A549 (cell line): Measurements from ENCODE around the gene HS3ST1. TPM values are rescaled to one million over a fixed set of nuclear protein-coding genes. Genes with fewer than 3 reads are reported as not detected.

Experiments used
- ATAC-seq, 2 experiments: fragments of 200-7000 bp in 1 of 2; fragments of >200 bp in 1 of 2; cut with Nextera tagmentation in 1 of 2; cut with Tn5 transposase in 1 of 2; 3 replicates each; pipeline versions ENCODE4 v1.8.0 to v1.9.1; 2018 to 2020; ENCODE audit warnings: mild to moderate bottlenecking in 1 of 2, moderate library complexity in 1 of 2
- CTCF ChIA-PET: fragments of 300-600 bp; sonication (Branson Sonifier 250); formaldehyde crosslinking; extraction: SDS; loops from one replicate; lab custom pipeline; 2021; ENCODE audit warnings: antibody characterized with exemption, inconsistent platforms; lab: Yijun Ruan, JAX
- POLR2A ChIA-PET: fragments of 350-600 bp; formaldehyde crosslinking; extraction: SDS; loops from one replicate; lab custom pipeline; 2021; ENCODE audit warnings: antibody characterized with exemption, inconsistent platforms; lab: Yijun Ruan, JAX
- DNase-seq, 2 experiments: peaks; one replicate each; pipeline versions ENCODE4 v3.0.0 to v3.0.0-alpha.2; 2011 to 2016; ENCODE audit warnings: low read depth in 1 of 2, low spot score in 1 of 2
- FAIRE-seq: peaks from 2 replicates; lab custom pipeline; 2011; peaks lifted over from hg19 to GRCh38; lab: Jason Lieb, UNC
- H3K27ac ChIP-seq, 2 experiments: fragments of >200 bp; sonication (Bioruptor Twin); formaldehyde crosslinking; 3 replicates each; pipeline ENCODE4 v1.5.1; 2016 to 2017
- H3K4me1 ChIP-seq: fragments of >200 bp; sonication (Bioruptor Twin); formaldehyde crosslinking; 3 replicates; pipeline ENCODE4 v1.6.1; 2016
- H3K4me2 ChIP-seq: fragments of >200 bp; sonication (Bioruptor Twin); formaldehyde crosslinking; 3 replicates; pipeline ENCODE4 v1.6.1; 2016
- H3K4me3 ChIP-seq: fragments of >200 bp; sonication (Bioruptor Twin); formaldehyde crosslinking; 3 replicates; pipeline ENCODE4 v1.5.1; 2016
- H3K9me3 ChIP-seq: fragments of >200 bp; sonication (Bioruptor Twin); formaldehyde crosslinking; 3 replicates; pipeline ENCODE4 v1.6.1; 2016
- CHD2 ChIP-seq: fragments of 150-350 bp; IDR thresholded peaks from 2 replicates; pipeline ENCODE4 v1.6.1; 2014; ENCODE audit warnings: low read length; ENCODE audit not compliant: partially characterized antibody
- CTCF ChIP-seq: fragments of >200 bp; sonication (Bioruptor Twin); formaldehyde crosslinking; IDR thresholded peaks from 3 replicates; pipeline ENCODE4 v1.5.1; 2016
- ELK1 ChIP-seq: fragments of 150-350 bp; IDR thresholded peaks from 2 replicates; pipeline ENCODE4 v1.6.1; 2014; ENCODE audit warnings: low read depth, mild to moderate bottlenecking, low read length
- ESRRA ChIP-seq: fragments of 150-350 bp; IDR thresholded peaks from 2 replicates; pipeline ENCODE4 v1.6.1; 2014; ENCODE audit warnings: mild to moderate bottlenecking, low read length, borderline replicate concordance
- FOSB ChIP-seq: fragments of 250-450 bp; sonication (Bioruptor Pico); IDR thresholded peaks from 2 replicates; pipeline ENCODE4 v1.5.0; 2020; ENCODE audit warnings: mild to moderate bottlenecking, moderate library complexity
- HES2 ChIP-seq: fragments of >200 bp; sonication (Bioruptor Twin); formaldehyde crosslinking; IDR thresholded peaks from 2 replicates; pipeline ENCODE4 v1.6.1; 2016
- HOXB13 ChIP-seq: fragments of 250-450 bp; sonication (Bioruptor Pico); IDR thresholded peaks from 2 replicates; pipeline ENCODE4 v1.5.0; 2020; ENCODE audit warnings: low read depth, mild to moderate bottlenecking, moderate library complexity
- MAZ ChIP-seq: fragments of 150-350 bp; IDR thresholded peaks from 2 replicates; pipeline ENCODE4 v1.6.1; 2014; ENCODE audit warnings: antibody characterized with exemption, low read depth, low read length, borderline replicate concordance
- NPAS2 ChIP-seq: fragments of 250-450 bp; sonication (Bioruptor Pico); IDR thresholded peaks from 2 replicates; pipeline ENCODE4 v1.8.0; 2022; ENCODE audit warnings: mild to moderate bottlenecking, moderate library complexity, borderline replicate concordance
- NR3C1 ChIP-seq: fragments of >200 bp; sonication (Bioruptor Twin); formaldehyde crosslinking; IDR thresholded peaks from 3 replicates; pipeline ENCODE4 v1.6.1; 2017
- PBX3 ChIP-seq: IDR thresholded peaks from 2 replicates; pipeline ENCODE4 v1.6.1; 2012
- POLR2A ChIP-seq: IDR thresholded peaks from 2 replicates; pipeline ENCODE4 v1.6.1; 2012; ENCODE audit warnings: mild to moderate bottlenecking, low read length
- RAD21 ChIP-seq, 2 experiments: fragments of >200 bp in 1 of 2; sonication (Bioruptor Twin) in 1 of 2; formaldehyde crosslinking in 1 of 2; IDR thresholded peaks in 1 of 2; conservative IDR thresholded peaks in 1 of 2; 2 replicates in 1 of 2; 3 replicates in 1 of 2; pipeline ENCODE4 v1.6.1; 2012 to 2018; ENCODE audit warnings: inconsistent platforms in 1 of 2
- SMC3 ChIP-seq: fragments of >200 bp; sonication (Bioruptor Twin); formaldehyde crosslinking; IDR thresholded peaks from 3 replicates; pipeline ENCODE4 v1.6.1; 2018; ENCODE audit warnings: inconsistent platforms
- TFCP2L1 ChIP-seq: fragments of 250-450 bp; sonication (Bioruptor Pico); IDR thresholded peaks from 2 replicates; pipeline ENCODE4 v1.5.0; 2021; ENCODE audit warnings: mild to moderate bottlenecking
- WGBS: methylation state at CpG from one replicate; pipeline ENCODE4 v1.1.6; 2017; ENCODE audit errors: missing lambda C conversion rate; 5-methylcytosine and 5-hydroxymethylcytosine counted together
- polyA plus RNA-seq, 4 experiments: library from polyadenylated mRNA; depleted of rRNA in 3 of 4; stranded (reverse); fragments of >200 nt; fragmentation: RNase III in 1 of 4; extraction: RNeasy Plus Mini Kit Qiagen cat#74134 plus additional on column Dnase treatment in 1 of 4; gene quantifications; 2 replicates in 3 of 4; 3 replicates in 1 of 4; pipeline ENCODE4 v1.2.3, GENCODE V29; 2011 to 2017

Gene HS3ST1
- polyA plus RNA-seq, 2 of the 4 experiments (the other 2 are of a cell fraction), result 0.13 to 0.19 TPM

GRCh38 chr4:11429699-11430045, 978 bp upstream of the HS3ST1 start:
- TF ChIP-seq CTCF (no peak), HES2 (no peak), CHD2 (no peak), NPAS2 (CRISPR knock-in tag) (no peak), NR3C1 (no peak), HOXB13 (CRISPR knock-in tag) (no peak), POLR2A (no peak), ESRRA (no peak), TFCP2L1 (CRISPR knock-in tag) (no peak), FOSB (no peak), ELK1 (no peak), PBX3 (no peak)
- 7% methylated on average over 8 of the region's 8 CpGs for WGBS
- ATAC-seq (no peak), FAIRE-seq (no peak), DNase-seq (no peak)
- ChIA-PET CTCF (interaction anchor here (1.2 to 1.8 kb wide), 3 partner anchors 25 to 385 kb away, joined by 3 to 5 read pairs (median 4); no protein-coding TSS in a partner anchor), POLR2A (no interaction called here)
- H3K27ac ChIP-seq, result peak overlapping the region; percentile 75 to 83
- peak overlapping the region; percentile 77 for H3K4me2 ChIP-seq
- H3K4me3 ChIP-seq, result peak overlapping the region; percentile 60
- no peaks in the 10 kb centered on the region for H3K9me3 ChIP-seq
- H3K4me1 ChIP-seq, result no peaks in the 10 kb centered on the region

DNA sequence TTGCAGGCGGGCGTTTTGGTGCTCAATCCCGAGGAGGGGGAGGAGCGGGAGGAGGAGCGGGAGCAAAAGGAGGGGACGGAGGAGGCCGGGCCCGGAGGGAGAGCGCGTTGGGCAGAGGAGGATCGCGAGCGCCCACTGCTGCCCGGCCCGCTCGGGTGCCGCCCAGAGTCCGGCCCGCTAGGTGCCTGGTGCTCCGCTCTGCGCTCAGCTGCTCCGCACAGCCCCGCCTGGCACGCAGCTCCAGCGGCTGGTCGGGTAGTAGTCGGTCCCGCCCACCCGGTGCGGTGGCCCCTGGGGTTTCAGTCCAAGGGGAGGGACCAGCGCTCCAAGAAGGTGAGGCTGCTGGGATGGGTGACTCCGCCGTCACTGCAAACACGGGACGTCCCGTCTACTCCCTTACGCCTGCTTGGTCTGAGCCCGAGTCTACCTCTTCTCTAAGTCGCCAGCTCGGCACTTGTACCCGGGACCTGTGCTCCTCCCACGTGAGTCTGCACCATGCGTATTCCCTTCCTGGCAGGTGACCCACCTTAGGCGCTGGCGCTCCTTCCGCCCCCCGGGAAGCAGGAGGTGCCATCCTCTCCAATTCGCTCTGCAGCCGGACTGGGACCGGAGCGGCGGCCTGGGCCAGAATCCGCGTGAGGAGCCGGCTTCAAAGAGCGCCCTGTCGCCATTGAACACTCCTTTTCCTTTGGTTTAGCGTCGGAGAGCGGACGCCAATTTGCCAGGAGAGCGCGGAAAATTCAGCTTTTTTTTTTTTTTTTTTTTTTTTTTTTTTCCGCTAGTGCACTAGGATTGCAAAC, 405 bp upstream of the HS3ST1 start:
- DNase-seq, result peak; percentile 67 to 78
- H3K9me3 ChIP-seq, result no peaks in the 10 kb centered on the region
- H3K4me2 ChIP-seq, result peak overlapping the region; percentile 77
- TF ChIP-seq CTCF, result peak; percentile 47
- TF ChIP-seq MAZ, result no peak
- TF ChIP-seq SMC3, result peak; percentile 49
- TF ChIP-seq RAD21 (conservative IDR thresholded peaks at IDR 0.05 in 1 of 2, IDR thresholded peaks at IDR 0.05 in 1 of 2), result peak; percentile 39 to 64
- H3K27ac ChIP-seq, result peak overlapping the region; percentile 75 to 83
- ChIA-PET CTCF (interaction anchor here (0.6 to 1.8 kb wide), 6 partner anchors 26 to 386 kb away, joined by 3 to 5 read pairs (median 3); no protein-coding TSS in a partner anchor), POLR2A (no interaction called here)
- FAIRE-seq, result no peak
- peak; percentile 98 to 99 for ATAC-seq
- peak overlapping the region; percentile 60 for H3K4me3 ChIP-seq
- 2% methylated on average over 21 of the region's 64 CpGs for WGBS
- H3K4me1 ChIP-seq, result no peaks in the 10 kb centered on the region
